Activated naive CD4-positive, alpha-beta T cell treated with anti-CD3 and anti-CD28 coated beads, Interleukin-2, amount 50 U/mL, for 16 hours (primary cell): ENCODE results near the gene ASIP.
"Not testable (repeated sequence)": the region's sequence is repeated elsewhere in the genome, so short reads cannot be mapped to it uniquely, and the experiment has no call there.

ENCODE experiments used
- DNase-seq: peaks from one replicate; pipeline ENCODE4 v3.0.0-alpha.2; 2020

The ASIP gene

GRCh38 chr20:34290471-34290870 is 49.2 kb downstream of the ASIP start:
- DNase-seq, result no peak

GRCh38 chr20:34292496-34292895 is 51.3 kb downstream of the ASIP start:
- DNase-seq, result no peak

DNA sequence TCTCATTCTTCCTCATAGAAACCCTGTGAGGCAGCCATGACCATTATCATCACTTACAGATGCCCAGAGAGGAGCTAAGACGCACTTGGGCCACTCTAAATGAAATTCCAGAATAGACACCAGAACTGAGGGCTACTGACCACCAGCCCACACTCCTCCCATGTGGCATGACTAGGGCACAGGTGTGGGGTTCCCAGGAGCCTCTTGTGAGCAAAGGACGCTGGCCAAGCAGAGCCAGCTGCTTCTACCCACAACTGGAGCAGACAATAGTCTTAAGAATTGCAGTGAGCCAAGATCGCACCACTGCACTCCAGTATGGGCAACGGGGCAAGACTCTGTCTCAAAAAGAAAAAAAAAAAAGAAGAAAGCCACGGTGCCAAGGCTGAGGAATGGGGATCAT is 51.9 kb downstream of the ASIP start:
- no peak for DNase-seq

DNA sequence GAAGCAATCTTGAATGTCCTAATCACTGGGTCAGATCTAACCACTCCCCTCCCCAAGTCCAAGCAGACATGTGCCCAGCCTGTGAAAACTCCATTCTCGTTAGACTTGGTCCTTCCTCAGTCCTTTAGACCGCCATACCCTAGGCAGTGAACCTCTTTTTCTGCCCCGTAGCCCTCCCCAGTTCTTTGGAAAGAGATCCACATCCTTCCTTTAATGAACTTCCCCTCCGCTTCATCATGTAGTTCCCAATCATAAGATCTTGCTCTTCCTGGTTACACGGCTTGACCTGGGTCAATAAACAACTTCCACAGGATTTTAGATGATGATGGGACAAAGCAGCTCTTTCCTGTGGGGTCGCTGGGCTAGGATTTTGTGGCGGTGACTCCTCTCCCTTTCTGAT is 52.4 kb downstream of the ASIP start:
- no peak for DNase-seq

GRCh38 chr20:34294563-34294962 is 53.3 kb downstream of the ASIP start:
- no peak for DNase-seq

DNA sequence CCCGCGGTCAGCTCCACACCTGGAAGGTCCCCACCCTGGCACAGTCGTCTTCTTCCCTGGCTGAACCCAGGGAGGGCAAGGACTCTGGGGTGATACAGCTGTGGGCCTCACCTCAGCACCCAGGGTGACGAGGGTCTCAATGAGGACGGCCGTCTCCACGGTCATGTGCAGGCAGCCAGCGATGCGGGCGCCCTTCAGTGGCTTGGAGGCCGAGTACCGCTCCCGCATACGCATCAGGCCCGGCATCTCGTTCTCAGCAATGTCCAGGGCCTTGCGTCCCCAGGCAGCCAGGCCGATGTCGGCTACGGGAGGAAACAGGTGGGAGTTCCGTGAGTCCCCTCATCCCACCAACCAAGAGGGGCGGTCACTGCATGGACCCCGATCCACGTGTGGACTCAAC is 54.1 kb downstream of the ASIP start:
- DNase-seq, result no peak

- no peak for DNase-seq
Measured at GRCh38 chr20:34296468-34296867, 55.2 kb downstream of the ASIP start.

GRCh38 chr20:34298294-34298784 is 57.1 kb downstream of the ASIP start:
- not testable (repeated sequence) for DNase-seq

- no peak for DNase-seq
Measured at GRCh38 chr20:34299556-34300255, 58.5 kb downstream of the ASIP start.

GRCh38 chr20:34300256-34300806 is 59.1 kb downstream of the ASIP start:
- DNase-seq, result no peak

DNA sequence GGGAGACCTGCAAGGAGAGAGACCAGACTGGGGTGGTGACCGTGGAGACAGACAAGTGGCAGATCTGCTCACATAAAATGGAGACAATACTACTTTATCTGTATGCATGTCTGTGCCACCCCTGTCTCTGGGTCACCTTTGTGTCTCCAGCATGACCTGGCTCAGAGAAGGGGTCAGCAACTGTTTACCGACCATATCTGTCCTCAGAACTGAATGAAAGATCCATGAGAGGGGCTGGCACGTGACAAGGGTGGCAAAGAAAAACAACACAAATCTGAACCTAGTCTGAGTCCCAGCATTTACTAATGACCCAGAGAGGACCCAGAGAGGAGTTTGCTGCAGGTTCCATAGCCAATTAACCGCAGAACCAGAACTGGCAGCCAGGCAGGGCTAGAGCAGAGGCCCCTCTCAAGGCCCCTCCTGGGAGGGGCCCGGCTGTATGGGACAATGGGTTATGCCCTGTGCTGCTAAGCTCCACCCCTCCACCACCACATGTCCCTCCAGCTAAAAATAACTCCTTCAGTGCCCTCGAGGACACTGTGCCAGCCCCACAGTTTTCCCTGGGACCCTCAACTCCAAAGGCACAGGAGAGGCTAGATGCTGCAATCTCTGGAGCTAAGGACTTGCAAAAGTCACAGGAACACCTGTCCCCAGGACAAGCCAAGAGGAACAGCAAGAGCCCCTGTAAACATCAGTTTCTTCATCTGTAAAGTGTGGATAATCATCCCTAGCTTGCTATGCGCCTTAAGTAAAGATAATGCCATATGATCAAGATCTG is 59.8 kb downstream of the ASIP start:
- no peak for DNase-seq

- no peak for DNase-seq
Measured at GRCh38 chr20:34301587-34302311, 60.5 kb downstream of the ASIP start.

DNA sequence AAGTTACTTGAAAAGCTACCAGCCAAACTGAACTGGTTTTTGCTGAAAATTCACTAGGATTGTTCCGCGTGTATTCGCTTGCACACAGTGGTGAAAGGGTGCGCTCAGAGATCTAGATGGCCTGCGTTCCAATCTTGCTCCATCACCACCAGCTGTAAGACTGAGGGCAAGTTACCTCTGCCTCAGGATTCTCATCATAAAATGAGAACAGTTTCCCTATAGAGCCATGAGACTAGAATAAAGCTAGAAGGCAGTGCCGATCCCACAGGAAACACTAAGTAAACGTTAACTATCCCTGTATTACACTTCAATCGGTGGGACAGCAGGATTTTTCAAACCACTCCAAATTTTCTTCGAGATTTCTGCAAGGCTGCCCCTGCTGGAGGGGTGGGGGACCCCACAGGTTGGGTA is 61.1 kb downstream of the ASIP start:
- no peak for DNase-seq

- peak; percentile 94 for DNase-seq
Measured at GRCh38 chr20:34302723-34303533, 61.7 kb downstream of the ASIP start, which contains the start of gene AHCY. AHCY (minus strand) TSS chr20:34303355; CDS start chr20:34303270, 85 bp downstream.

DNA sequence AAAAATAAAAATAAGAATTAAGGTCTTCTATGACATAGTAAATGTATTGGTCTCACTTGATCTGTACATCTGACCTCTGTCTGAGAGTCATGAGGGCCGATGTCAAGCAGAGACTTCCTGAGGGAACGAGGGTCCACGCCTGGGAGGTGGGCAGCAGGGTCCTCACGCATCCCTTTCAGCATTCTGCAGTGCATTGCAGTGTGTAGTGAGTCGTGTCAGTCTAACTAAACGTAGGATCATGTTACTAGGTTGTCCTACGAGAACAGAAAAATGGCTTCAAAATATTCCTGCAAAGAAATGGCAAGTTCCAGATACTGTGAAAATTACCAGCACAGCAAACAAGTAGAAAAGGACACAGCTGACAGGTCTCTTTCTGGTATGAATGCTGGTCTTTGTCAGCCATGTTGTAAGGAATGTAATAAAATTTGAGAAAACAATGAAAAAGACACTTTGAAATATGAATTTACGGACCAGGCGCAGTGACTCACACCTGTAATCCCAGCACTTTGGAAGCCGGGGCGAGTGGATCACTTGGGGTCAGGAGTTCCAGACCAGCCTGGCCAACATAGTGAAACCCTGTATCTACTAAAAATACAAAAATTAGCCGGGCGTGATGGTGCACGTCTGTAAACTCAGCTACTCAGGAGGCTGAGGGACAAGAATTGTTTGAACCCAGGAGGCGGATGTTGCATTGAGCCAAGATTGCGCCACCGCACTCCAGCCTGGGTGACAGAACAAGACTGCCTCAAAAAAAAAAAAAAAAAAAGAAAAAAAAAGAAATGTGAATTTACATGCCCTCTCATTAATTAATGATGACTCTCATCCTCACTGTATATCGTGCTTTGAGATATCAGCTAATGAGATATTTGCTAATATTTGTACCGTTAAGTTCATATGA is 64.4 kb downstream of the ASIP start:
- no peak for DNase-seq

GRCh38 chr20:34309691-34310090 is 68.5 kb downstream of the ASIP start:
- no peak for DNase-seq

- no peak for DNase-seq
Measured at GRCh38 chr20:34310481-34311117, 69.4 kb downstream of the ASIP start.

GRCh38 chr20:34311118-34312023 is 70.1 kb downstream of the ASIP start:
- DNase-seq, result no peak

DNA sequence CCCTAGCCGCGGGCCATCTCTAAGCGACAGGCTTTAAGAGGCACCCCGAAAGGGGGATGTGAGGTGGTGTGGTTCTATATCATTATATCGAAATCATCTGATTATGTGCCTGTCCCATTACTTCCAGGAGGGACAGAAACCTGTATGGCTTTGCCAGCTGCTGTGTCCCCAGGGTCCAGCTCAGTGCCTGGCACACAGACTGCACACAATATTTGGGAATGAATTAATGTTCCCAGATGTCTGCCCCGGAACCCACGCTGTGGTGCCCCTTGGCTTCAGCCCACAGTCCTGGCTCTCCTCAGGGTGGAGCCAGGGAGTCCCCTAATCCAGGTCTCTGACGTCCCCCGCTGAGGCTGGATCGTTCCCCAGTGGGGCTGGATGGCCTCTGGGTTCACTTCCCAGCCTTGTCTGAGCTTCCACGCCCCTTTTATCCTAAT is 70.8 kb downstream of the ASIP start:
- DNase-seq, result no peak
